Nephron (organoid): Measurements from ENCODE around the gene SLC25A48.
"Not testable (repeated sequence)": the region's sequence is repeated elsewhere in the genome, so short reads cannot be mapped to it uniquely, and the experiment has no call there.

Experiments
- H3K27ac Mint-ChIP-seq, 3 experiments: 2 replicates each; pipeline ENCODE4 v1.8.0; 2020; ENCODE audit warnings: mixed read lengths in 3 of 3, mild to moderate bottlenecking in 2 of 3, moderate library complexity in 1 of 3
- H3K27me3 Mint-ChIP-seq: 2 replicates; pipeline ENCODE4 v1.8.0; 2021; ENCODE audit warnings: low read depth, mild to moderate bottlenecking, moderate library complexity, mixed read lengths
- H3K36me3 Mint-ChIP-seq: 2 replicates; pipeline ENCODE4 v1.8.0; 2020; ENCODE audit warnings: low read depth, mixed read lengths
- H3K4me1 Mint-ChIP-seq: 2 replicates; pipeline ENCODE4 v1.8.0; 2020; ENCODE audit warnings: mixed read lengths
- H3K4me3 Mint-ChIP-seq, 3 experiments: 2 replicates each; pipeline ENCODE4 v1.8.0; 2020; ENCODE audit warnings: mild to moderate bottlenecking in 3 of 3, mixed read lengths in 3 of 3, moderate library complexity in 2 of 3
- H3K9me3 Mint-ChIP-seq: 2 replicates; pipeline ENCODE4 v1.8.0; 2020; ENCODE audit warnings: mixed read lengths
- TF ChIP-seq, protein P1 (sequence below), 3 experiments: fragments of 200-600 bp; sonication (generic); IDR thresholded peaks; one replicate each; pipeline ENCODE4 v1.5.0; 2021; ENCODE audit warnings: antibody characterized with exemption in 3 of 3; ENCODE audit not compliant: unreplicated experiment in 3 of 3

The SLC25A48 gene

DNA sequence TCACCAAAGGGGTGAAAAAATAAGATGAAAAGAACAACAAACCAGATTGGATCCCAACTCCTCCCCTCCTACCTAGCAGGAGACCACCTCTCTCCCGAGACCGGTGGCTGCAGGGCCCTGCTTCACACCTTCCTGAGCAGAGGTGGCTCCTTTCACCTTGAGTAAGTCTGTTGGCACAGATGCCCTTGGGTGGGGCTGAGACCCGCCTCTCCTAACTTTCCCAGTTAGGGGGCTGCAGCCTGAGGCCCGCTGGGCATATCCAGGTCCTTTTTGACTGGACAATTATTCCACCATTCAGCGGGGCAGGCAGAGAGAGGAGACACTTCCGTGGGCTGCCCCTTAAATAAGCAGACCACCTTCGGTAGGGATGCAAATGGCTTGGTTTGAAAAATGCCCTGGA is 1.3 kb downstream of the SLC25A48 start:
- H3K4me1 Mint-ChIP-seq: peaks cover 10% of the 10 kb centered on the region
- TF ChIP-seq, protein P1, sequence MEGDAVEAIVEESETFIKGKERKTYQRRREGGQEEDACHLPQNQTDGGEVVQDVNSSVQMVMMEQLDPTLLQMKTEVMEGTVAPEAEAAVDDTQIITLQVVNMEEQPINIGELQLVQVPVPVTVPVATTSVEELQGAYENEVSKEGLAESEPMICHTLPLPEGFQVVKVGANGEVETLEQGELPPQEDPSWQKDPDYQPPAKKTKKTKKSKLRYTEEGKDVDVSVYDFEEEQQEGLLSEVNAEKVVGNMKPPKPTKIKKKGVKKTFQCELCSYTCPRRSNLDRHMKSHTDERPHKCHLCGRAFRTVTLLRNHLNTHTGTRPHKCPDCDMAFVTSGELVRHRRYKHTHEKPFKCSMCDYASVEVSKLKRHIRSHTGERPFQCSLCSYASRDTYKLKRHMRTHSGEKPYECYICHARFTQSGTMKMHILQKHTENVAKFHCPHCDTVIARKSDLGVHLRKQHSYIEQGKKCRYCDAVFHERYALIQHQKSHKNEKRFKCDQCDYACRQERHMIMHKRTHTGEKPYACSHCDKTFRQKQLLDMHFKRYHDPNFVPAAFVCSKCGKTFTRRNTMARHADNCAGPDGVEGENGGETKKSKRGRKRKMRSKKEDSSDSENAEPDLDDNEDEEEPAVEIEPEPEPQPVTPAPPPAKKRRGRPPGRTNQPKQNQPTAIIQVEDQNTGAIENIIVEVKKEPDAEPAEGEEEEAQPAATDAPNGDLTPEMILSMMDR (IDR thresholded peaks at IDR 0.05; ENCODE audit: unreplicated experiment in 3 of 3): no peak
- no peaks in the 10 kb centered on the region for H3K36me3 Mint-ChIP-seq
- no peak overlapping the region for H3K27ac Mint-ChIP-seq
- H3K9me3 Mint-ChIP-seq: peaks cover 20% of the 10 kb centered on the region
- H3K4me3 Mint-ChIP-seq: no peak overlapping the region
- H3K27me3 Mint-ChIP-seq: peaks cover 95% of the 10 kb centered on the region

DNA sequence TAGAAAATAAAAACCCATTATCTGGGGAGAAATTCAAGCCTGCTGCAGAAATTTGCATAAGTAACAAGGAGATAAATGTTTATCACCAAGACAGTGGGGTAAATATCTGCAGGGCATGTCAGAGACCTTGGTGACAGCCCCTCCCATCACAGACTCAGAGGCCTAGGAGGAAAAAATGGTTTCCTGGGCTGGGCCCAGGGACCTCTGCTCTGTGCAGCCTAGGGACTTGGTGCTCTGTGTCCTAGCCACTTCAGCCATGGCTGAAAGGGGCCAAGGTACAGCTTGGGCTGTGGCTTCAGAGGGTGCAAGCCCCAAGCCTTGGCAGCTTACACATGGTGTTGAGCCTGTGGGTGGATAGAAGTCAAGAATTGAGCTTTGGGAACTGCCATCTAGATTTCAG is 3.9 kb downstream of the SLC25A48 start:
- H3K4me3 Mint-ChIP-seq, H3K4me1 Mint-ChIP-seq, H3K36me3 Mint-ChIP-seq, H3K27ac Mint-ChIP-seq: not testable (repeated sequence)
- H3K9me3 Mint-ChIP-seq: peaks cover 20% of the 10 kb centered on the region
- H3K27me3 Mint-ChIP-seq: peaks cover 90% of the 10 kb centered on the region

DNA sequence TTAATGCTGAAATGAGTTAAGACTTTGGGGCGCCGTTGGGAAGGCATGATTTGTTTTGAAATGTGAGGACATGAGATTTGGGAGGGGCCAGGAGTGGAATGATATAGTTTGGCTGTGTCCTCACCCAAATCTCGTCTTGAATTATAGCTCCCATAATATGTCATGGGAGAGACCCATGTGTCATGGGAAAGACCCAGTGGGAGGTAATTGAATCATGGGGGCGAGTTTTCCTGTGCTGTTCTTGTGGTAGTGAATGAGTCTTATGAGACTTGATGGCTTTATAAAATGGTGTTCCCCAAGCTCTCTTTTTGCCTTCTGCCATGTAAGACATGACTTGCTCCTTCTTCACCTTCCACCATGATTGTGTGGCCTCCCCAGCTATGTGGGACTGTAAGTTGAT is 5.1 kb downstream of the SLC25A48 start:
- H3K27me3 Mint-ChIP-seq: peaks cover 86% of the 10 kb centered on the region
- H3K4me1 Mint-ChIP-seq: no peaks in the 10 kb centered on the region
- H3K36me3 Mint-ChIP-seq: no peaks in the 10 kb centered on the region
- peaks cover 20% of the 10 kb centered on the region for H3K9me3 Mint-ChIP-seq
- H3K4me3 Mint-ChIP-seq: no peak overlapping the region
- no peak overlapping the region for H3K27ac Mint-ChIP-seq
- TF ChIP-seq, protein P1 (IDR thresholded peaks at IDR 0.05; ENCODE audit: unreplicated experiment in 3 of 3): no peak

DNA sequence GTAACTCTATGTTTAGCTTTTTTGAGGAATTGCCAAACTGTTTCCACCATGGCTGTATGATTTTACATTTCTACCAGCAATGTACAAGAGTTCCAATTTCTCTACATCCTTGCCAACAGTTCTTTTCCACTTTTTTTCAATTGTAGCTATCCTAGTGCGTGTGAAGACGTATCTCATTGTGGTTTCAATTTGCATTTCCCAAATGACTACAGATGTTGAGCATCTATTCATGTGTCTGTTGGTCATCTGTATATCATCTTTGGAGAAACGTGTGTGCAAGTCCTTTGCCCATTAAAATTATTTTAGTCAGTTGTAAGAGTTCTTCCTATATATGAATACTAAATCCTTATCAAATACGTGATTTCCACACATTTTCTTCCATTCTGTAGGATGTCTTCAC is 6.5 kb downstream of the SLC25A48 start:
- H3K9me3 Mint-ChIP-seq: peaks cover 20% of the 10 kb centered on the region

DNA sequence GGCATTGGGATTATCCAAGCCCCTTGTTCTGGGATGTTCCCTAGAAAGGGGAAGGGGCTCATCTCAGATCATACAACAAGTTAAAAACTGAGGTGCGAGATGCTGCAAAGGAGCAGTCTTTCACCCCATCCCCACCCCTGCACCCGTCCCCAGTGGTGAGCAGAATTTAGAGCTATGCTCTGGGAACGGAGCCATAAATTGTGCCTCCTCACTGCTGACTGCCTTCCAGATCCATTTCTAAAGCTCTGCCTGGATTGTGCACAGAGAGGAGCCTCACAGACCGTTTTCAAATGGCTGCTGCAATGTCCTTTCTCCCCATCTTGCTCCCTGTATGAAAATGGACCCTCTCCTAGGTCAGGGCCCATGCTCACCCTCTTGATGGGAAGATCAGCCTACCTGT is 8.3 kb downstream of the SLC25A48 start:
- H3K27me3 Mint-ChIP-seq: peaks cover 62% of the 10 kb centered on the region
- no peaks in the 10 kb centered on the region for H3K4me1 Mint-ChIP-seq
- H3K27ac Mint-ChIP-seq: no peak overlapping the region
- H3K36me3 Mint-ChIP-seq: no peaks in the 10 kb centered on the region
- H3K9me3 Mint-ChIP-seq: peaks cover 15% of the 10 kb centered on the region
- H3K4me3 Mint-ChIP-seq: no peak overlapping the region
- TF ChIP-seq, protein P1 (IDR thresholded peaks at IDR 0.05; ENCODE audit: unreplicated experiment in 3 of 3): no peak

More for the DNA sequence above, 6.5 kb downstream of the SLC25A48 start:
- Mint-ChIP-seq H3K27ac (no peak overlapping the region), H3K4me3 (no peak overlapping the region), H3K4me1 (no peaks in the 10 kb centered on the region), H3K36me3 (no peaks in the 10 kb centered on the region), H3K27me3 (peaks cover 79% of the 10 kb centered on the region)
- TF ChIP-seq, protein P1 (IDR thresholded peaks at IDR 0.05; ENCODE audit: unreplicated experiment in 3 of 3): no peak

DNA sequence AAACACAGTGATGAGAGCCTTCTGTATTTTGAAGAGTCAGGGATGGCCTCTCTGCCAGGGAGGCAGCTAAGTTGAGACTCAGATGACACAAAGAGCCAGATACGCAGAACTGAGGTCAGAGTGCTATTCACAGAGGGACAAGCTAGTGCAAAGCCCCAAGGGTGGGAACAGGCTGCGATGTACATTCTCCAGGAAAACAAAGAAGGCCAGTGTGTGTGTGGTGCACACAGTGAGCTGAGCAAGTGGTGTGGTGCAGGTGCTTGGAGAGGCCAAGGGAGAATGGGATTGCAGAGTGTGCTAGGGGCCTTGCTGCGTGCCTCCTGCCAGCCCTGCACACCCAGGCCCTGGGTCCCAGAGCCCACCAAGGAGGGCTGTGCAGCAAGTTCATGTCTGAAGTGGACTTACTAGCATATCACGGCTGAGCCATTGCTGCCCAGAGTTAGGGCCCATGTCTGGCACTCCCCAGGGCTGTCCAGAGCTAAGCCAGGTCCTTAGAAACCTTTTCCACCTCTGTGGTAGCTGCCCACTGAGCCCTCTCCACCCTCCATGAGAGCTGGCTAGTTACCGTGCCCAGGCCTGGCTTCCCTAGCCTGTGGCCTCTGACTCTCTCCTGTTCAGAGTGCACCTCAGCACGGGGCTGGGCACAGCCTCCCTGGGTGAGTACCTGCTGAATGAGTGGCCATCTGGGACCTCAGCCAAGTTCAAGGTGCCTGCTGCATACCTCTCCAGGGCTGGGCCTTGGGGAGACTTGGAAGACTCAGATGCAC is 9.3 kb downstream of the SLC25A48 start:
- Mint-ChIP-seq H3K4me1 (no peaks in the 10 kb centered on the region), H3K36me3 (no peaks in the 10 kb centered on the region), H3K27ac (no peak overlapping the region), H3K27me3 (peaks cover 53% of the 10 kb centered on the region), H3K9me3 (peaks cover 11% of the 10 kb centered on the region), H3K4me3 (no peak overlapping the region)
- TF ChIP-seq, protein P1 (IDR thresholded peaks at IDR 0.05; ENCODE audit: unreplicated experiment in 3 of 3): no peak
